SU-DHL-6 (cell line): ENCODE measurements around the gene SPN.

Experiments
- EZH2phosphoT487 ChIP-seq: fragments of 200-600 bp; sonication (generic), shearing (Covaris generic); conservative IDR thresholded peaks from 2 replicates; pipeline ENCODE4 v1.6.1; 2018; ENCODE audit warnings: mild to moderate bottlenecking, antibody characterized with exemption, low read length, moderate library complexity, mixed read lengths
- TF ChIP-seq, protein P1 (sequence below): fragments of 200-600 bp; sonication (generic); IDR thresholded peaks from one replicate; pipeline ENCODE4 v1.5.1; 2017; ENCODE audit warnings: antibody characterized with exemption, mild to moderate bottlenecking, low read length, moderate library complexity; ENCODE audit not compliant: insufficient read depth, poor library complexity, severe bottlenecking

DNA sequence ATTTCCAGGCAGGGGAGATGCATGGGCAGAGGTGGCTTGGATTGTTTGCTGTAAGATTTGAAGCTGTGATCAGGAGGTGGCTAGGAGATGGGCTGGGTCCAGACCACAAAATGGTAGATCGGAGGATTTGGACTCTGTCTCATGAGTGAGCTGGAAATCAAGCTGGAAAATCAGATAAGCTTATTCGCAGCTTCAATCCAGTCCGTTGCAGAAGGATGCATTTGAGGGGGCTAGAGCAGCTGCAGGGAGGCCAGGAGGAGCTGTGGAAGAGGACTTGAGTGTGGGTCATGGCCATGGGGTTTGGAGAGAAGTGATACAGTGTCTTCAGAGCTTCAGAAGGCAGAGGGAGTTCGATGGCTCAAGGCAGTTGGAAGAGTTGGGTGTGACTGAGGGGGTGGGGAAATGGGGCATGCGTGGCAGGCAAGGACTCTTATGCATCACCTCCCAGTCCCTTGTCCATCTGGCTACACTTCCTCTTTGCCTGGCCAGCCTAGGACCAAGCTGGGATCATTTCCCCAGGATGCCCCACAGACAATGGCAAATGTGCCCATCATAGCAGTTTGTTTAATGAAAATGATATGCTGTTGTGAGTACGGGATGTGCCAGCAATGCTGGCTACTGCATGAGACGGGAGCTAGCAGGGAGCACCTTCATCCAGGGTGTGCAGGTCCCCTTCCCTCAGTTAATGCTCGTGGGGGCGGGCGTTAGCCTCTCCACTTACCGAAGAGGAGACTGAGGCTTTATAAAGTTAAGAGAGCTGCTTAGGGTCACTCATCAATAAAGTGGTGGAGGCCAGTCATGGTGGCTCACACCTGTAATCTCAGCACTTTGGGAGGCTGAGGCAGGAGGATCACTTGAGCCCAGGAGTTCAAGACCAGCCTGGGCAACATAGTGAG lies 36.5 kb downstream of the SPN start:
- TF ChIP-seq, protein P1, sequence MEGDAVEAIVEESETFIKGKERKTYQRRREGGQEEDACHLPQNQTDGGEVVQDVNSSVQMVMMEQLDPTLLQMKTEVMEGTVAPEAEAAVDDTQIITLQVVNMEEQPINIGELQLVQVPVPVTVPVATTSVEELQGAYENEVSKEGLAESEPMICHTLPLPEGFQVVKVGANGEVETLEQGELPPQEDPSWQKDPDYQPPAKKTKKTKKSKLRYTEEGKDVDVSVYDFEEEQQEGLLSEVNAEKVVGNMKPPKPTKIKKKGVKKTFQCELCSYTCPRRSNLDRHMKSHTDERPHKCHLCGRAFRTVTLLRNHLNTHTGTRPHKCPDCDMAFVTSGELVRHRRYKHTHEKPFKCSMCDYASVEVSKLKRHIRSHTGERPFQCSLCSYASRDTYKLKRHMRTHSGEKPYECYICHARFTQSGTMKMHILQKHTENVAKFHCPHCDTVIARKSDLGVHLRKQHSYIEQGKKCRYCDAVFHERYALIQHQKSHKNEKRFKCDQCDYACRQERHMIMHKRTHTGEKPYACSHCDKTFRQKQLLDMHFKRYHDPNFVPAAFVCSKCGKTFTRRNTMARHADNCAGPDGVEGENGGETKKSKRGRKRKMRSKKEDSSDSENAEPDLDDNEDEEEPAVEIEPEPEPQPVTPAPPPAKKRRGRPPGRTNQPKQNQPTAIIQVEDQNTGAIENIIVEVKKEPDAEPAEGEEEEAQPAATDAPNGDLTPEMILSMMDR = no peak
- no peak for TF ChIP-seq EZH2phosphoT487
